Stimulated activated CD8-positive, alpha-beta memory T cell treated with anti-CD3 and anti-CD28 coated beads, Interleukin-7, amount 100 ng/mL, for 48 hours (primary cell): Measurements from ENCODE around the gene RBM23.
"Not testable (repeated sequence)": the region's sequence is repeated elsewhere in the genome, so short reads cannot be mapped to it uniquely, and the experiment has no call there.

Experiments
- DNase-seq, 2 donors: peaks; one replicate each; pipeline ENCODE4 v3.0.0-alpha.2; 2020; ENCODE audit warnings: low read depth in 1 of 2; ENCODE audit errors: extremely low read depth in 1 of 2

The RBM23 gene

GRCh38 chr14:22918804-22919600 is at the start of gene RBM23:
Gene RBM23 (minus strand): TSS chr14:22919149.
- peak; percentile 96 to 100 for DNase-seq

- no peak for DNase-seq
Observed at GRCh38 chr14:22966783-22967269, 47.9 kb upstream of the RBM23 start.

- DNase-seq = not testable (repeated sequence)
Observed at GRCh38 chr14:22965916-22966782, 47.2 kb upstream of the RBM23 start.

GRCh38 chr14:22962061-22962676 is 43.2 kb upstream of the RBM23 start:
- DNase-seq = no peak

GRCh38 chr14:22955702-22956569 is 37.0 kb upstream of the RBM23 start:
- DNase-seq = no peak

- no peak for DNase-seq
Observed at GRCh38 chr14:22952418-22952817, 33.5 kb upstream of the RBM23 start.

GRCh38 chr14:22951795-22952194 is 32.8 kb upstream of the RBM23 start:
- DNase-seq = not testable (repeated sequence)

GRCh38 chr14:22945642-22946041 is 26.7 kb upstream of the RBM23 start:
- DNase-seq = no peak

GRCh38 chr14:22939684-22940083 is 20.7 kb upstream of the RBM23 start:
- no peak for DNase-seq

GRCh38 chr14:22935156-22935555 is 16.2 kb upstream of the RBM23 start:
- no peak for DNase-seq

- DNase-seq = no peak
Observed at GRCh38 chr14:22932146-22932545, 13.2 kb upstream of the RBM23 start.

GRCh38 chr14:22929961-22930364 is 11.0 kb upstream of the RBM23 start:
- DNase-seq = no peak

GRCh38 chr14:22929104-22929960 is 10.4 kb upstream of the RBM23 start, which contains the start of gene PRMT5:
Gene PRMT5 (minus strand): TSS chr14:22929376. CDS start chr14:22929361, 15 bp downstream.
- peak; percentile 90 to 98 for DNase-seq

GRCh38 chr14:22928237-22929103 is 9.5 kb upstream of the RBM23 start:
- no peak for DNase-seq

- no peak for DNase-seq
Observed at GRCh38 chr14:22926316-22926715, 7.4 kb upstream of the RBM23 start.

- no peak for DNase-seq
Observed at GRCh38 chr14:22925513-22925912, 6.6 kb upstream of the RBM23 start.

GRCh38 chr14:22923746-22924145 is 4.8 kb upstream of the RBM23 start:
- no peak for DNase-seq

GRCh38 chr14:22922294-22922693 is 3.3 kb upstream of the RBM23 start:
- no peak for DNase-seq
